Sciatic nerve (tissue), 2 donors: ENCODE results near the gene CRYGD. TPM values are rescaled to one million over a fixed set of nuclear protein-coding genes. Genes with fewer than 3 reads are reported as not detected.
A peak's percentile ranks its signal among the peaks of the same experiment; 100 is the strongest.
"Not testable (repeated sequence)": the region's sequence is repeated elsewhere in the genome, so short reads cannot be mapped to it uniquely, and the experiment has no call there.

Experiments
- ATAC-seq: fragments of 200-7000 bp; cut with Tn5 transposase; one replicate; pipeline ENCODE4 v1.9.1; 2020; ENCODE audit warnings: mild to moderate bottlenecking, moderate library complexity
- DNase-seq: peaks from one replicate; pipeline ENCODE4 v3.0.0-alpha.2; 2020; ENCODE audit warnings: low spot score
- intact Hi-C: fragments of 100-400 bp; cut with DNase I; formaldehyde crosslinking; loops from one replicate; pipeline ENCODE4 v1.14.2; 2022
- total RNA-seq: library from RNA; stranded (reverse); fragmentation: NEBNext Ultra II Directional; extraction: Animal tissue kit (Norgen Biotek cat#: 25700); gene quantifications from one replicate; pipeline ENCODE4 v1.2.1, GENCODE V29; 2021
- donor health status: DM: no; HTN: no; CAD: no.
- donor health status: DM: no; HTN: no; CAD: no.

The CRYGD gene
- total RNA-seq, result not detected

DNA sequence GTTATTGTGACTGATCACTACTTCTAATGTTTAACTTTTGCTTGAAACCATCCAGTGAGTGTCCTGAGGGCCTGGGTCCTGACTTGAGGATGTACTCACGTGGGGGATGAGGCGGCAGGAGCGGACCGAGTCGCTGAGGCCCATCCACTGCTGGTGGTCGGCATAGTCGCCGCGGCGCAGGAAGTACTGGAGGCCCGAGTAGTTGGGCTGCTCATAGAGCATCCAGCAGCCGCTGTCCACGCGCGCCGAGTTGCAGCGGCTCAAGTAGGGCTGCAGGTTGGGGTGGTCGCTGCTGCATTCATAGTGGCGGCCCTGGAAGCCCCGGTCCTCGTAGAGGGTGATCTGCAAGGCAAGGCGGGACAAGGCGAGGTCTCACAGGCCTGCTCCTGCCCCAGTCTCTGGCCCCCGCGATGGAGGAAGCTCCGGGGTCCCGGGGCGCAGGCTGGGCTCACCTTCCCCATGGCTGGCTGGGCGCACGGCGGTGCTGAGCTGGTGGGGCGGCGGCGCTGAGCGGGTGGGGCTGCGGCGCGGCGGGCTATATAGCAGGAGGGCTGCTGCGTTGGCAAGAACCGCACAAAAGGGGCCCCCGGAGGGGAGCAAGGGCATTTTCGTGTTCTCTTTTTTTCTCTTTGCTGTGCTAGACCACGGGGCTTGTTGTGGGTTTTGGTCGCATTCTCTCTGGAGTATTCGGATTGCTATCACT is at the start of gene CRYGD:
Gene CRYGD, minus strand, starts transcription at position 512 of the 703 bp plus-strand sequence. Its CDS starts 51 bp downstream, at position 461.
- intact Hi-C loops, DNase-seq: not testable (repeated sequence)
- ATAC-seq, result peak; percentile 28

- ATAC-seq, result peak; percentile 58
- intact Hi-C loops, result no loop called here
- DNase-seq, result no peak
These were observed 47.8 kb upstream of the CRYGD start for GRCh38 chr2:208172125-208172524.

- no peak for ATAC-seq
- DNase-seq, result no peak
- intact Hi-C loops, result no loop called here
These were observed 40.8 kb upstream of the CRYGD start for GRCh38 chr2:208164951-208165755.

- intact Hi-C loops, result no loop called here
- no peak for ATAC-seq
- DNase-seq, result no peak
These were observed 39.2 kb upstream of the CRYGD start, which contains the start of gene CRYGA for GRCh38 chr2:208163489-208163888. Gene CRYGA (minus strand): TSS chr2:208163589. CDS start chr2:208163556, 33 bp downstream.

GRCh38 chr2:208156439-208156838 is 32.1 kb upstream of the CRYGD start:
- intact Hi-C loops, result no loop called here
- ATAC-seq, result no peak
- no peak for DNase-seq

GRCh38 chr2:208153156-208153555 is 28.8 kb upstream of the CRYGD start:
- DNase-seq, result no peak
- intact Hi-C loops, result no loop called here
- no peak for ATAC-seq

DNA sequence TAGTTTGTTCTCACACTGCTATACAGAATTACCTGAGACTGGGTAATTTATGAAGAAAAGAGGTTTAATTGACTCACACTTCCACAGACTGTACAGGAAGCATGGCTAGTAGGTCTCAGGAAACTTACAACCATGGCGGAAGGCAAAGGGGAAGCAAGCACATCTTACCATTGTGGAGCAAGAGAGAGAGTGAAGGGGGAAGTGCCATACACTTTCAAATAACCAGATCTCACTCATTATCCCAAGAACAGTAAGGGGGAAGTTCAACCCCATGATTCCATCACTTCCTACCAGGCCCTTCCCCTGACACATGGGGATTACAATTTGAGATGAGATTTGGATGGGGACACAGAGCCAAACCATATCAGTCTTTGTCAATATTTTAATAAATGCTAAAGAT is 26.6 kb upstream of the CRYGD start:
- no peak for ATAC-seq
- intact Hi-C loops, result no loop called here
- DNase-seq, result no peak

- ATAC-seq (no peak), DNase-seq (no peak)
- intact Hi-C loops, result no loop called here
These were observed 25.8 kb upstream of the CRYGD start for GRCh38 chr2:208150094-208150493.

- DNase-seq, result no peak
- intact Hi-C loops, result no loop called here
- ATAC-seq, result no peak
These were observed 24.5 kb upstream of the CRYGD start for GRCh38 chr2:208148803-208149202.

GRCh38 chr2:208147759-208148158 is 23.4 kb upstream of the CRYGD start:
- ATAC-seq (no peak), DNase-seq (no peak)
- intact Hi-C loops, result no loop called here

GRCh38 chr2:208147008-208147407 is 22.7 kb upstream of the CRYGD start:
- ATAC-seq (no peak), DNase-seq (no peak)
- intact Hi-C loops, result no loop called here

- no peak for ATAC-seq
- intact Hi-C loops, result no loop called here
- DNase-seq, result no peak
These were observed 21.7 kb upstream of the CRYGD start, which contains the start of gene CRYGB for GRCh38 chr2:208146006-208146405. Gene CRYGB (minus strand): TSS chr2:208146158. CDS start chr2:208146120, 38 bp downstream.

GRCh38 chr2:208142925-208143799 is 18.8 kb upstream of the CRYGD start:
- intact Hi-C loops, result no loop called here

DNA sequence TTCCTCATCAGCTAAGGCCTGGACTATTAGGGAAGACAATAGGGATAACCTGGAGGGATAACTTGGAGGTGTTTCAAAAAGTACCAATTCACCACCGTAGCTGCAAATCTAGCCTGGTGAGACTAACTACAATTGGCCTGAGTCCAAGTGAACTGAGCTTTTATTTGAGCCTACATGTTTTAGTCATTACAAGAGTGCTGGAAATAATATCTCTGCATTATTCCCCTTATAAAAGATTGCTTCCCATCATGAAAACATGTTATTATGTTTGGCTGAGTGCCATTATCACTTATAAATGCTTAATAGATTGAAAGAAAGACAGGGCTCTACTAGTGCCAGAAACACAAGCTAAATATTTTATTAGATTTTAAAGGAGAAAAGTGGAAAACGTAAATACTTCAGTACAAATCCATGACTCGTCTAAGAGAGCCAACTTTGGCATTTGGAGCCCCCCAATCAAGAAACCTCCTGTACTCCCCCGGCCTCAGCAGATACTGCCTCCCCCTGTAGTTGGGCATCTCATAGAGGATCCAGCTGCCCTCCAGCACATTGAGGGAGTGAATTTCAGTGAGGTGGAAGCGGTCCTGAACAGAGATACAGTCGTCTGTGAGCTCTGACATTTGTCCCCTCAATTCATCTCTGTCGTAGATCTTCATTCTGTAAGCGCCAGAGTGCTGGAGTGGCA is 18.1 kb upstream of the CRYGD start:
- intact Hi-C loops, result no loop called here
- no peak for ATAC-seq
- no peak for DNase-seq

More at GRCh38 chr2:208142925-208143799, 18.8 kb upstream of the CRYGD start:
- DNase-seq (no peak), ATAC-seq (no peak)

DNA sequence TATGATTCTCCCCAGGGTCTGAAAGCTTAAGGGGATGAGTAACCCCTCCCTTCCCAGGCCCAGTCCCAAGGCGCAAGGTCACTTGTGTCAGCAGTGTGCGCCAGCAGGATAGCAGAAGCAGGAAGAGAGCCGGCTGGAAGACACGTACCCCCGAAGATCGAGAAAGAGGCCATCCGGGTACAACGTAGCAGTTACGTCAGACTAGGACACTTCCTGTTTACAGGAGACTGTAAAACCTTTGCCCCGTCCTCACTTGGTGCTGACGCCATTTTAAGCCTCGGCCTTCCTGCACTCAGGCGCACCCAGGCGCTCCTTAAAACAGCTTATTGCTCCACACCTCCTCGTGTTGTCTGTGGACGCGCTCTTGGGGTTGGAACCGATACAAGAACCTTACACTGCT is 15.1 kb upstream of the CRYGD start:
- ATAC-seq (no peak), DNase-seq (no peak)
- intact Hi-C loops, result no loop called here

DNA sequence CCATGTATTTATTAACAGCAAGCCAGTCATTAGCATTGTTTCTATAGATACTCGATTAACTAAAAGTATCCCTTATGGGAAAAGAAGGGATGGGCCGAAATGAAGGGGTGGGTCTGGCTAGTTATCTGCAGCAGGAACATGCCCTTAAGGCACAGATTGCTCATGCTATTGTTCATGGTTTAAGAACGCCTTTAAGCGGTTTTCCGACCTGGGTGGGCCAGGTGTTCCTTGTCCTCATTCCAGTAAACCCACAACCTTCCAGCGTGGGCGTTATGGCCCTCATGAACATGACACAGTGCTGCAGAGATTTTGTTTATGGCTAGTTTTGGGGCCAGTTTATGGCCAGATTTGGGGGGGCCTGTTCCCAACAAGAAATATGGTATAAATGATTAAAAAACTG is 14.0 kb upstream of the CRYGD start:
- DNase-seq, intact Hi-C loops, ATAC-seq: not testable (repeated sequence)

- intact Hi-C loops, result no loop called here
- no peak for ATAC-seq
- DNase-seq, result no peak
These were observed 12.4 kb upstream of the CRYGD start for GRCh38 chr2:208136716-208137094.

GRCh38 chr2:208135794-208136715 is 11.7 kb upstream of the CRYGD start:
- ATAC-seq (peak; percentile 41), DNase-seq (no peak)
- intact Hi-C loops, result no loop called here
